Endothelial cell of umbilical vein (primary cell): ENCODE results near the gene MYO5B.

Experiments used
- EZH2 ChIP-seq: IDR thresholded peaks from 2 replicates; pipeline ENCODE4 v1.6.1; 2012; ENCODE audit warnings: borderline replicate concordance, low read depth, mild to moderate bottlenecking, moderate library complexity, low read length, inconsistent platforms; ENCODE audit not compliant: severe bottlenecking
- JUN ChIP-seq: IDR thresholded peaks from 2 replicates; pipeline ENCODE4 v1.6.1; 2011; ENCODE audit warnings: borderline replicate concordance, low read depth; ENCODE audit not compliant: insufficient read length, insufficient read depth
- MYC ChIP-seq: IDR thresholded peaks from one replicate; pipeline ENCODE4 v1.6.1; 2011; ENCODE audit warnings: mild to moderate bottlenecking, low read depth, low read length
- POLR2A ChIP-seq: IDR thresholded peaks from 2 replicates; pipeline ENCODE4 v1.6.1; 2012; ENCODE audit warnings: low read depth, mild to moderate bottlenecking, control low read depth, low read length
- POLR2AphosphoS5 ChIP-seq: IDR thresholded peaks from 2 replicates; pipeline ENCODE4 v1.6.1; 2012; ENCODE audit warnings: low read depth, mild to moderate bottlenecking, control low read depth, low read length, moderate library complexity; ENCODE audit not compliant: insufficient read depth
- TF ChIP-seq, protein P1 (sequence below), 2 donors: IDR thresholded peaks; 1 replicate in 1 of 2; 2 replicates in 1 of 2; pipeline ENCODE4 v1.5.1; 2011; ENCODE audit warnings: low read length in 2 of 2, mild to moderate bottlenecking in 2 of 2, moderate library complexity in 2 of 2, control low read depth in 1 of 2, inconsistent platforms in 1 of 2, low read depth in 1 of 2; ENCODE audit not compliant: insufficient read depth in 1 of 2; ENCODE audit errors: extremely low read depth in 1 of 2

- TF ChIP-seq, protein P1, sequence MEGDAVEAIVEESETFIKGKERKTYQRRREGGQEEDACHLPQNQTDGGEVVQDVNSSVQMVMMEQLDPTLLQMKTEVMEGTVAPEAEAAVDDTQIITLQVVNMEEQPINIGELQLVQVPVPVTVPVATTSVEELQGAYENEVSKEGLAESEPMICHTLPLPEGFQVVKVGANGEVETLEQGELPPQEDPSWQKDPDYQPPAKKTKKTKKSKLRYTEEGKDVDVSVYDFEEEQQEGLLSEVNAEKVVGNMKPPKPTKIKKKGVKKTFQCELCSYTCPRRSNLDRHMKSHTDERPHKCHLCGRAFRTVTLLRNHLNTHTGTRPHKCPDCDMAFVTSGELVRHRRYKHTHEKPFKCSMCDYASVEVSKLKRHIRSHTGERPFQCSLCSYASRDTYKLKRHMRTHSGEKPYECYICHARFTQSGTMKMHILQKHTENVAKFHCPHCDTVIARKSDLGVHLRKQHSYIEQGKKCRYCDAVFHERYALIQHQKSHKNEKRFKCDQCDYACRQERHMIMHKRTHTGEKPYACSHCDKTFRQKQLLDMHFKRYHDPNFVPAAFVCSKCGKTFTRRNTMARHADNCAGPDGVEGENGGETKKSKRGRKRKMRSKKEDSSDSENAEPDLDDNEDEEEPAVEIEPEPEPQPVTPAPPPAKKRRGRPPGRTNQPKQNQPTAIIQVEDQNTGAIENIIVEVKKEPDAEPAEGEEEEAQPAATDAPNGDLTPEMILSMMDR (IDR thresholded peaks at IDR 0.05; ENCODE audit: extremely low read depth in 1 of 2, insufficient read depth in 1 of 2, low read depth in 1 of 2, low read length in 2 of 2): no peak
- TF ChIP-seq JUN (no peak), EZH2 (no peak), POLR2A (no peak), POLR2AphosphoS5 (no peak), MYC (no peak)
These were observed 97.2 kb downstream of the MYO5B start for GRCh38 chr18:50097702-50098101.
